D341Med (cell line): ENCODE data around the gene FBXL19.

Experiments used
- DNase-seq: peaks from one replicate; pipeline ENCODE4 v3.0.0; 2012; ENCODE audit warnings: low spot score

FBXL19 gene

DNA sequence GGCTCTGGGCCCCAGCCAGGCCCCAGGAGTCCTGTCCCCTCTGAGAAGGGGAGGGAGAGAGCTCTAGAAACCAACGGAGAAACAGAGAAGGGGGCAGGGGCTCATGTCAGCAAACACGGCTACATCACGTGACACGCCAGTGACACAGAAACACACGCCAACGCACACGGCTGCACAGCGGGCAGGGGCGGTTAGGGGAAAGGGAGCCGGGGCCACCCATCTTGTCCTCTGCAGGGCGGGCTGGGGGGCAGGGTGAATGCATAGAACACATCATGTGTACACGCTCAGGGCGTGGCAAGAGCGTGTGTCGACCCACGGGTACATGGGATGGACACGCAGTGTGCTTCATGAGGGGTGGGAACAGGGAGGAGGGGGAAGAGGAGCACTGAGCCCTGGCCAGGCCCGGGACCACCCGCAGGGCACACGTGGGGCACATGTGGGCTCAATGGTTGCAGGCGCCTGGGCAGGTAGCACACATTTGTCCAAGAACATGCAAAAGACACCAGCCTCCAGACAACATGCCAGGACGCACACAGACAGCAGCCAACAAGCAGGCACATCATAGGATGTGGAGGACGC lies 66.2 kb downstream of the FBXL19 start:
- no peak for DNase-seq

DNA sequence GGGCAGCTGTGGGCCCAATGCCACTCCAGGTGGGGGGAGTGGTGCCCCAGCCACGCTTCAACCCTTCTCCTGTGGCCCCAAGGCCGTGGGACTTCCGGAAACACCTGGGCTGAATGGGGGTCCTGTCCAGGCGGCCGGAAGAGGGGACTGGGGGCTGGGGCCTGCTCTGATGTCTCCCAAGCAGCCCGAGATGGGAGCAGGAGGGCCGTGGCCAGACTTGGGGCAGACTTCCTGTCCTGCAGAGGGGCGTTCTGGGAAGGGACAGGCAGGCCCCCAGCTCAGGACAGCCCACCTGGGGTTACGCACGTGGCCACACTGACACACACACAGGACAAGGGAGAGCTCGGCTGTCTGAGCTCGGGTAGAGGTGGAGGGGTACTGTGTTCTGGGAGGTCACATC lies 66.7 kb downstream of the FBXL19 start:
- DNase-seq = no peak

DNA sequence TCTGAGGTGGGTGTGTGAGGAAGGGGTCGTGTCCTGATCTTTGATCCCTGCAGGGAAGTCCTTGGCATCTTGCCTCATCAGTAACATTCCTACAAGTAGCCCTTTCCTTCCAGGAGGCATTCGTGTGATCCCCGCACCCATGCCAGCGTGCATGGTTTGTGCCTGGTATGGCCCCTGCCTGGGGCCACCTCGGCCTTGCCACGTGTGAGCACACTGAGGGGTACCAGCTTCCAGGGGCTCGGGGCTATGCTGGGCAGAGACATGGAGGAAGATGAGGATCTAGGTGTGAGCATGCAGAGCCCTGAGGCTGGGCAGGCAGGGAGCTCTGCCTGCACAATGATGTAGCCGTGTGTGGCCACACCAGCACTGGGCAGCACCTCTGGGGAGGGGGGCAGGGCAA lies 67.7 kb downstream of the FBXL19 start:
- DNase-seq = no peak

DNA sequence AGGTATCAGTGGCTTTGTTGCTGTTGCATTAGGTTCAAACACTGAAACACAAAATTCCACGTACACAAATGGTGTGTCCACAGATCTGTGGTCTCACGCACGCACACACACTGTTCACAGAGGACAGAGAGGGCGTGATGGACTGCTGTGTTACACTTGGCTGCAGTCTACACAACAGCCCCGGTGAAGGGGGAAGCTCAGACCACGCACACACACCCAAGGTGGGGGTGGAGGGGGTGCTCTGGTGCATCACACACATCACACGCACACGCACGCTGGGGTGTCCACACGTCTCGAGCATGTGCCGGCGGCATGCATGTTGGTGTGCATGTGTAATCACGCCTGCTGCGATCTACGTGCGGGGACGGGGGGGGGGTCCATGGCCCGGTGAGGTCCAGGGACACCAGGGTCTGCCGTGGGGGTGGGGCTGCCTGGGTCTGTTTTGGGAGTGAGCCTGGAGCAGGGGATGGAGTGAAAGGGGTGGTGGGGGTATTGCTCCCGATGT lies 69.0 kb downstream of the FBXL19 start:
- DNase-seq = no peak

DNA sequence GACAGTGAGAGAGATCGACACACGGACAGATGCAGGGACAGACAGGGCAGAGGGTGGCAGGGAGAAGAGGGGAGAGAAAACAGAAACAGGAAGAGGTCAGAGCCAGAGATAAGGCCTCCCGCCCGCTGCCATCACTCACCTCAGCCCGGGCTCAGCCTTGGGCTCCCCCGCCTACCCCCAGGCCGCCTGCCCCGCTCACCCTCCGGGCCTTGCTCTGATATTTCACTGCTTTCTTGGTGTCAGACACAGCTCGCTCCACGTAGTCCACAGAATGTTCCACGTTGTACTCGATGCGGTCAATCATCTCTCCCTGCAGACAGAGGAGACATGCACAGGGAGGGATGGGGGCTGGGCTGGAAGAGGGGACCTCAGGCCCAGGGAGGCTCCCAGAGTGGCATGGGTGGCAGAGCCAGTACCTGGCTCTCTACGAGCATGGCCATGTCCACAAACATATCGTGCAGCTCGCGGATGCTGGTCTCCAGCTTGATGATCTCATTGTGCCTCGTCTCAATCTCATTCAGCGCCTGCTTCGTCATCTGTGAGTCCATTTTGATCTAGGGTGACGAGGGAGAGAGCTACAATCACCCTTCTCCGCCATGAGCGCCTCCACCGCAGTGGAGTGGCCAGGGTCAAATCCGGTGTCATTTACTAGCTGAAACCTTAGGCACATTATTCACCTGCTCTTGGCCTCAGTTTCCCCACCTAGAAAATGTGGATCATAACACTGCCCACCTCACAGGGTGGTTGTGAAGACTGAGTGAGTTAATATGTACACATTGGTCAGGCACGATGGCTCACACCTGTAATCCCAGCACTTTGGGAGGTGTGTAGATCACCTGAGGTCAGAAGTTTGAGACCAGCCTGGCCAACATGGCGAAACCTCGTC lies 69.8 kb downstream of the FBXL19 start:
- no peak for DNase-seq

DNA sequence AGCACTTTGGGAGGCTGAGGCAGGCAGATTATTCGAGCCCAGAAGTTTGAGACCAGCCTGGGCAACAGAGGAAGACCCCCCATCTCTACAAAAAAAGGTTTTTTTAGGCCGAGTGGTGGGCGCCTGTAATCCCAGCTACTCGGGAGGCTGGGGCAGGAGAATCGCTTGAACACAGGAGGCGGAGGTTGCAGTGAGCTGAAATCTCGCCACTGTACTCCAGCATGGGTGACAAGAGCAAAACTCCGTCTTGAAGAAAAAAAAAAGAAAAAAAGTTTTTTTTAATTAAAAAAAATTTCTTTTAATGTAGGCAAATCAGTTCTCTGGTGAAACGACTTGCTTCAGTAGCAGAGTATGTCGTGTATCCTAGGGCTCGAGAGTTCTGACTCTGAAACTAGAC lies 72.6 kb downstream of the FBXL19 start:
- no peak for DNase-seq

DNA sequence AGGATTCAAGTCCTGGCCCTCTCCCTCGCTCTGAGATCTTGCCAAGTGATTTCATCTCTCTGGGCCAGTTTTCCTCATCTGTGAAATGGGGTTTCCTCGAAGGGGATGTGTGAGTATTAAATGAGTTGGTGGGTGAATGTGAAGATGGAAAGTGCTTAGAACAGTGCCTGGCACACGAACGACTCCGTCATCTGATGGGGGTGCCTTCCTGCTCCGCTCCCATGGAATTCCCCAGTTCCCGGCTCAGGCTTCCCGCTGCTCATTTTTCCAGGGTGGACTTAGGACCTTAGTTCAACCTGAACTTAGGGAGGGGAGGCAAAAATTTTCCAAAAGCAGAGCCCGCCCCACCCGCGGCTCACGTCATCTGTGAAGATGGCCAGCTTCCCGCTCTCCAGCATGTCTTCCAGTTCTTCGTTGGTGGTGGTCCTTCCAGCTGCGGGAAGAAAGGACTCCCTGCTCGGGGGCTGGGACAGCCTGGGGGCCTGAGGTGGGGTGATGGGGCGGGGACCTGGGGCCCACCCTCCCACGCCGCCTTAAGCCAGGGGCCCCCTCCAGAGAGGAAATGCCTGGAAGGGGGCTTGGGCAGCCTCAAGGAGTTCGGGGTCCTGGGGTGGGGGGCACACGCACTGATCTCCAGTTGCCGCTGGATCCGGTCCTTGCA lies 73.1 kb downstream of the FBXL19 start:
- DNase-seq = no peak

DNA sequence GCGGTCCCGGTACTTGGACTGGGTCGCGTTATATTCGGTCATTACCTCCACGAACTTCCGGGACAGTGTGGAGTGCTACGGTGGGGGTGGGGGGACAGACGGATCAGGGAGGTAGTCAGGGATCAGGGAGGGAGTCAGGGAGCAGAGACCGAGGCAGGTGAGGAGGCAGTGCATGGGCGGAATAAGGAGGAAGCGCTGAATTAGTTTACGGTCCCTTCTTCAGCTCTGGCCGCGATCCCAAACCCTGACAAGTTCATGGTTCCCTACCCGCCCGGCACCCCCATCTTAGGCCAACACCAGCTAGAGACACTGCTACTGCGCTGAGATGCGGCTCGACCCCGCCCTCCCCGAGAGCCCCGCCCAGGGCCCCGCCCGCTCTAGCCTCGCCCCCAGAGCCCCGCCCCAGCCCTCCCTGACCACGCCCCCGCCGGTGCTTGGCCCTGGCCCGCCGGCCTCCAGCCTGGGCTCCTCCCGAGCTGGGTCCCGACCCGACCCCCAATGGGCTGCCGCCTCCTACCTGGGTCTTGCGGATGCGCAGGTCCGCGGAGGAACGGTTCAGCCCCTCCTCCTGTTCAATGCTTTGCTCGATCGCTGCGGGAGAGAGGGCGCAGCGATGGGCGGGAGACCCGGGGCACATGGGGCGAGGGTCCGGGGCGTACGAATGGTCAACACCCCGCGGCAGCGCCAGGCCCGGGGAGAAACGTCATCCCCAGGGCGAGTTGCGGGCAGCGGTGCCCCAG lies 73.8 kb downstream of the FBXL19 start:
- DNase-seq = no peak

DNA sequence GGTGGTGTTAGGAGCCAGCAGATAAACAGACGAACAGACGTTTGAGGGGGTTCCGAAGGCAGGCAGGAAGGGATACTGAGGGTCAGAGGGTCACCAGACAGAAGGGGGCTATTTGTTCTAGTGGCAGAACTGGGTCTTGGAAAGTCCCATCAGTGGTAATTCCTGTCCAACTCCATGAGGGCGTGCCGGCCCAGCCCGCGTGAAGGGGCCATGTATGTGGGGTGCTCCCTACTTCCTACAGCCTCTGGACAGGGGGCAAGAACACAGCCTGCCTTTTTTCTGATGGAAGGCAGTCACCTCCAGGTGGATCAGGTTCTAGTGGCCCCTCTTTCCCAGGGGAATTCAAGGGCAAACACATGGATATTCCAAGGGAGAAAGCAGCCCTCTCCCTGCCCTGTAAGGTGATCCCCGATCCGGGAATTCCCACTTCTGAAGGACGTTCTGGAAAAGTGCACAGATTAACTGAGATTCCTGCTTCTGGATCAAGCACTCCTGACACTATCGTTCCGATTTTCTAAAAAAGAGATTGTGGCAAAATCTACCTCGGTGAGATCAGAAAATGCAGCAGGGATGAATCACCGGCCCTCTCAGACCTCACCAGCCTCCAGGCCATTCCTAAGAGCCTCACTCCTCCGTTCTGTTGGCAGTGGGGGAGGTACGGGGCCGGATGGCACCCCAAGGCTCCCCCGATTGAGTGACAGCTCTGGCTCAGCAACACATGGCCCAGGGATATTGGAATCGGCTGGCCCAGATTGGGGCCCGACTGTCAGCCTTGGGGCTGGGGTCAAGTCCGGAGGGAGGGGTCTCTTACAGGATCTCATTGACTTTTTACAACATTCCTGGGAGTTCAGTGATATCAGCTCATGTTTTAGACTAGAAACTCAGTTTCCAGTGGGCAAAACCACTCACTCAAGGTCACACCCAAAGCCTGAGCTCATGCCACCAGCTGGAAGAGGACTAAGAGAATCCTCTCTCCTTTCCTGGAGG lies 74.6 kb downstream of the FBXL19 start:
- DNase-seq = no peak
